K562 (cell line): ENCODE results near the gene AKR1A1. TPM values are rescaled to one million over a fixed set of nuclear protein-coding genes. Genes with fewer than 3 reads are reported as not detected.

Source experiments
- ATAC-seq: fragments of 200-7000 bp; cut with Tn5 transposase; 3 replicates; pipeline ENCODE4 v1.9.1; 2020; ENCODE audit warnings: moderate library complexity
- BruUV-seq: library from RNA; stranded (reverse); fragments of 400-500 nt; replicated peaks from 2 replicates; lab custom pipeline; 2021; lab: Mats Ljungman, UMichigan
- CTCF ChIA-PET: fragments of 300-600 bp; formaldehyde crosslinking; extraction: SDS; loops from one replicate; lab custom pipeline; 2021; ENCODE audit warnings: low intra/inter-chr PET ratio; lab: Yijun Ruan, JAX
- POLR2A ChIA-PET: fragments of 300-600, 350-650 bp; sonication (Branson Sonifier 250); formaldehyde crosslinking; extraction: SDS; loops from one replicate; lab custom pipeline; 2021; ENCODE audit warnings: antibody characterized with exemption, inconsistent platforms; lab: Yijun Ruan, JAX
- DNase-seq, 4 experiments: peaks; one replicate each; pipeline versions ENCODE4 v3.0.0 to v3.0.0-alpha.2; 2011 to 2018; ENCODE audit warnings: low spot score in 3 of 4, mixed read lengths in 3 of 4; ENCODE audit errors: extremely low read depth in 1 of 4
- FAIRE-seq: peaks from 2 replicates; lab custom pipeline; 2011; peaks lifted over from hg19 to GRCh38; lab: Jason Lieb, UNC
- H2AFZ ChIP-seq: 2 replicates; pipeline ENCODE4 v1.6.0; 2011; ENCODE audit warnings: low read depth, low read length, control low read depth, inconsistent platforms
- H3K27ac ChIP-seq: fragments of 200-600 bp; 3 replicates; pipeline ENCODE4 v1.8.0; 2011; ENCODE audit warnings: low read depth, mild to moderate bottlenecking, control low read depth, inconsistent platforms, low read length, moderate library complexity, mixed read lengths; ENCODE audit errors: extremely low read depth
- H3K27me3 ChIP-seq, 2 experiments: fragments of 300-600 bp in 1 of 2; 2 replicates in 1 of 2; 3 replicates in 1 of 2; pipeline versions ENCODE4 v1.6.0 to v1.8.0; 2011; ENCODE audit warnings: inconsistent platforms in 2 of 2, low read length in 2 of 2, mild to moderate bottlenecking in 1 of 2, mixed read lengths in 1 of 2, moderate library complexity in 1 of 2; ENCODE audit not compliant: control insufficient read depth in 2 of 2, insufficient read depth in 2 of 2
- H3K36me3 ChIP-seq: fragments of 300-600 bp; 3 replicates; pipeline ENCODE4 v1.8.0; 2011; ENCODE audit warnings: mild to moderate bottlenecking, low read length, inconsistent platforms; ENCODE audit not compliant: control insufficient read depth, insufficient read depth
- H3K4me1 ChIP-seq, 2 experiments: fragments of 200-600 bp in 1 of 2; replicated peaks in 1 of 2; 2 replicates in 1 of 2; 3 replicates in 1 of 2; pipeline versions ENCODE4 v1.5.1 to v1.8.0; 2011; ENCODE audit warnings: inconsistent platforms in 2 of 2, low read length in 2 of 2, mild to moderate bottlenecking in 1 of 2, mixed read lengths in 1 of 2, moderate library complexity in 1 of 2; ENCODE audit not compliant: control insufficient read depth in 2 of 2, insufficient read depth in 2 of 2
- H3K4me2 ChIP-seq: 2 replicates; pipeline ENCODE4 v1.6.1; 2011; ENCODE audit warnings: low read length, control low read depth, inconsistent platforms, mixed read lengths; ENCODE audit not compliant: insufficient read depth
- H3K4me3 ChIP-seq: fragments of 200-600 bp; sonication (generic), shearing (Covaris generic); 2 replicates; pipeline ENCODE4 v1.5.1; 2016; ENCODE audit warnings: control low read depth, inconsistent platforms
- H3K79me2 ChIP-seq: fragments of 200-600 bp; 3 replicates; pipeline ENCODE4 v1.8.0; 2011; ENCODE audit warnings: low read length, inconsistent platforms; ENCODE audit not compliant: control insufficient read depth, insufficient read depth
- H3K9ac ChIP-seq, 2 experiments: 2 replicates each; pipeline versions ENCODE4 v1.6.0 to v1.6.1; 2011; ENCODE audit warnings: low read depth in 2 of 2, low read length in 2 of 2, control low read depth in 1 of 2, inconsistent platforms in 1 of 2, mild to moderate bottlenecking in 1 of 2, mixed read lengths in 1 of 2; ENCODE audit not compliant: insufficient read depth in 1 of 2
- H3K9me1 ChIP-seq: one replicate; pipeline ENCODE4 v1.6.0; 2011; ENCODE audit warnings: inconsistent platforms, mild to moderate bottlenecking, low read length, moderate library complexity; ENCODE audit not compliant: control insufficient read depth, insufficient read depth
- H3K9me3 ChIP-seq: replicated peaks from 2 replicates; pipeline ENCODE4 v1.5.1; 2011; ENCODE audit warnings: low read depth, low read length, inconsistent platforms; ENCODE audit not compliant: control insufficient read depth, insufficient read depth
- H4K20me1 ChIP-seq: replicated peaks from 2 replicates; pipeline ENCODE4 v1.6.1; 2011; ENCODE audit warnings: low read length, inconsistent platforms, mixed read lengths; ENCODE audit not compliant: control insufficient read depth, insufficient read depth
- FOXK2 ChIP-seq, 2 experiments: fragments of 450-650 bp; IDR thresholded peaks in 1 of 2; conservative IDR thresholded peaks in 1 of 2; 2 replicates each; pipeline ENCODE4 v1.6.1; 2016; ENCODE audit warnings: low read depth in 2 of 2, mild to moderate bottlenecking in 1 of 2
- SOX6 ChIP-seq: fragments of 450-650 bp; IDR thresholded peaks from 2 replicates; pipeline ENCODE4 v1.6.1; 2014; ENCODE audit warnings: mild to moderate bottlenecking
- SREBF2 ChIP-seq: sonication (generic); formaldehyde crosslinking; IDR thresholded peaks from 2 replicates; pipeline ENCODE4 v1.4.0; 2020; ENCODE audit warnings: mild to moderate bottlenecking, missing genetic modification reagents
- ZNF316 ChIP-seq: fragments of 450-650 bp; IDR thresholded peaks from 2 replicates; pipeline ENCODE4 v1.6.1; 2016
- ZNF384 ChIP-seq: IDR thresholded peaks from 2 replicates; pipeline ENCODE4 v1.6.1; 2012; ENCODE audit warnings: low read depth, low read length, improper control_type of control experiment
- WGBS: fragments of 100-300 bp; shearing (Covaris generic); methylation state at CpG from one replicate; pipeline ENCODE4 v1.1.6; 2016; ENCODE audit warnings: low coverage, mixed read lengths; ENCODE audit not compliant: insufficient coverage; ENCODE audit errors: missing lambda C conversion rate; 5-methylcytosine and 5-hydroxymethylcytosine counted together
- in situ Hi-C: fragments of 300-500 bp; cut with MboI; formaldehyde crosslinking; loops from 4 replicates; pipeline ENCODE4 v1.15.0; 2018; ENCODE audit warnings: inconsistent platforms, mixed read lengths
- intact Hi-C: fragments of 100-400 bp; cut with micrococcal nuclease; formaldehyde crosslinking; loops from 2 replicates; pipeline ENCODE4 v1.14.2; 2022
- polyA plus RNA-seq, 8 experiments: library from polyadenylated mRNA; depleted of rRNA in 4 of 8; stranded (reverse) in 5 of 8; unstranded in 3 of 8; fragments of >200 nt; fragmentation: Nextera tagmentation in 2 of 8; fragmentation: Illumina TruSeq in 1 of 8; extraction: Ambion mirVana in 2 of 8; extraction: Trizol in 1 of 8; gene quantifications; 2 replicates each; pipeline versions ENCODE4 v1.2.1 to v1.2.3, GENCODE V29; 2011 to 2014; ENCODE audit warnings: inconsistent platforms in 1 of 8, missing spikeins in 1 of 8
- total RNA-seq, 7 experiments: library from RNA; depleted of rRNA in 6 of 7; stranded (reverse); fragments of >200 nt in 6 of 7; fragmentation: Illumina TruSeq in 2 of 7; extraction: Trizol in 2 of 7; gene quantifications; 2 replicates each; pipeline versions ENCODE4 v1.2.1 to v1.2.3, GENCODE V29; 2011 to 2021; ENCODE audit warnings: low replicate concordance in 1 of 7
- TF ChIP-seq, protein P1 (sequence below), 2 experiments: fragments of 450-650 bp; conservative IDR thresholded peaks; 2 replicates each; pipeline ENCODE4 v1.6.1; 2017; ENCODE audit warnings: mild to moderate bottlenecking in 2 of 2, moderate library complexity in 2 of 2

The AKR1A1 gene
- total and polyA plus RNA-seq, 9 of the 15 experiments (the other 6 are each of a cell fraction or from before 2014, with no cell fraction given): 68.6 to 211 (median 132) TPM

DNA sequence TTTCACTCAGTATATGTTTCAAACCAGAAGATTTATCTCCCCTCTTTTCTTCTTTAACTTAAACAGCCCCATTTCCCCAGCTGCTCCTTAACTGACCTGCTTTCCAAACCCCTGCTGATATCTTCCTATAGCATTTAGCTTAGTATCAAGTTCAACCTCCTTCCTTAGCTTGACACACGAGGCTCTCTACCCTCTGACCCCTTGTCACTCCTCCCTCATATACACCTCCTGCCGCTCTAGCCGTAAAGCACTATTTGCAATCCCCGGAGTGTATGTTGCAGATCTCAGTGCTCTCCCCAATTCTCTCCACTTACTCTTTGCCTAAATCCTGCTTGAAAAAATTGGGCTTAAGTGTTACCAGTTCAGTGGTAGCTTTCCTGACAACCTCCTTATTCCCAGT is 13.7 kb upstream of the AKR1A1 start (continued):
- TF ChIP-seq, protein P1, sequence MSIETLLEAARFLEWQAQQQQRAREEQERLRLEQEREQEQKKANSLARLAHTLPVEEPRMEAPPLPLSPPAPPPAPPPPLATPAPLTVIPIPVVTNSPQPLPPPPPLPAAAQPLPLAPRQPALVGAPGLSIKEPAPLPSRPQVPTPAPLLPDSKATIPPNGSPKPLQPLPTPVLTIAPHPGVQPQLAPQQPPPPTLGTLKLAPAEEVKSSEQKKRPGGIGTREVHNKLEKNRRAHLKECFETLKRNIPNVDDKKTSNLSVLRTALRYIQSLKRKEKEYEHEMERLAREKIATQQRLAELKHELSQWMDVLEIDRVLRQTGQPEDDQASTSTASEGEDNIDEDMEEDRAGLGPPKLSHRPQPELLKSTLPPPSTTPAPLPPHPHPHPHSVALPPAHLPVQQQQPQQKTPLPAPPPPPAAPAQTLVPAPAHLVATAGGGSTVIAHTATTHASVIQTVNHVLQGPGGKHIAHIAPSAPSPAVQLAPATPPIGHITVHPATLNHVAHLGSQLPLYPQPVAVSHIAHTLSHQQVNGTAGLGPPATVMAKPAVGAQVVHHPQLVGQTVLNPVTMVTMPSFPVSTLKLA (conservative IDR thresholded peaks at IDR 0.05): peak in 1 of 2 experiments; percentile 45; a peak in 1 of 4 replicates
- peak in 1 of 2 experiments; percentile 28; a peak in 1 of 4 replicates for TF ChIP-seq FOXK2 (conservative IDR thresholded peaks at IDR 0.05 in 1 of 2, IDR thresholded peaks at IDR 0.05 in 1 of 2; ENCODE audit: low read depth in 2 of 2)

GRCh38 chr1:45541193-45541592 is 9.4 kb upstream of the AKR1A1 start:
- in situ Hi-C loops: no loop called here
- CTCF ChIA-PET: no interaction called here
- no peak for FAIRE-seq

More at GRCh38 chr1:45541193-45541592, 9.4 kb upstream of the AKR1A1 start:
- Histone ChIP-seq H3K9ac (no peak overlapping the region), H3K4me2 (no peak overlapping the region), H4K20me1 (no peaks in the 10 kb centered on the region), H3K79me2 (no peaks in the 10 kb centered on the region), H3K36me3 (no peaks in the 10 kb centered on the region), H3K4me3 (no peak overlapping the region), H3K4me1 (peaks cover 8 to 29% of the 10 kb centered on the region in 2 experiments), H3K9me3 (no peaks in the 10 kb centered on the region), H3K27me3 (no peaks in the 10 kb centered on the region), H3K27ac (no peak overlapping the region), H3K9me1 (no peaks in the 10 kb centered on the region), H2AFZ (no peak overlapping the region)
- no peak for ATAC-seq
- TF ChIP-seq SOX6 (0 out of 2 replicates have a peak, but pooled peaks have one; percentile 40), ZNF384 (peak; percentile 81), SREBF2 (CRISPR knock-in tag) (no peak), ZNF316 (peak; percentile 23; the same call in 1 of the 2 replicates)
- BruUV-seq: no TSS peak
- POLR2A ChIA-PET: interaction anchor here (0.8 to 10.3 kb wide), 4 partner anchors 10 to 43 kb away, joined by 3 to 135 read pairs (median 5); partner anchors contain the start of genes CCDC163, MMACHC and PRDX1
- 80% methylated on average over 1 of the region's 1 CpG for WGBS
- intact Hi-C loops: no loop called here
- DNase-seq: no peak
